ENCODE data around the gene GLOD5.

The GLOD5 gene

GRCh38 chrX:48761674-48762471 lies at the start of gene GLOD5:
Gene GLOD5 (plus strand): TSS chrX:48761747. CDS start chrX:48761791, 44 bp downstream.
- no peak for DNase-seq

DNA sequence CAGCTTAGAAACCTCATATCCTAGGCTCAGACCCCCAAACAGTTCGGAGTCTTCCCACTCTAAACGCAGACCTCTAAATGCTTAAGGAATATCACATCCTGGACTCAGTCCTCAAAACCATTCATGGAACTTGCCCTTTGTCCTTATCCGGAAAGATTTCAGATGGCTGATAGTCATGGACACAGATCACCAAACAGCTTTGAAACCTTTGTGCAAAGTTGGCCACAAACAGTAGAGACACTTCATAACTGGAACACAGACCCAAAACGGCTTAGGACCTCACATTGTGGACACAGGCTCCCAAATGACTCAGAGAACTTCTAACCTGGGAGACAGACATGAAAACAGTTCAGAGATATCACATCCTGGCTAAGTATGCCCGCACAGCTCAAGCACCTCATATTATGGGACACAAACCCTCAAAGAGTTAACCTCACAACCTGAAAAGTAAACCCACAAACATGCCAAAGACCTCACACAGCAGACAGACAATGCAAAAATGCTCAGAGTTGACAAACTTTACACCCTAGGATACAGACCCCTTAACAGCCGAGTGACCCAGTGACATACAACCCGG lies 49.5 kb upstream of the GLOD5 start:
- DNase-seq, result no peak

DNA sequence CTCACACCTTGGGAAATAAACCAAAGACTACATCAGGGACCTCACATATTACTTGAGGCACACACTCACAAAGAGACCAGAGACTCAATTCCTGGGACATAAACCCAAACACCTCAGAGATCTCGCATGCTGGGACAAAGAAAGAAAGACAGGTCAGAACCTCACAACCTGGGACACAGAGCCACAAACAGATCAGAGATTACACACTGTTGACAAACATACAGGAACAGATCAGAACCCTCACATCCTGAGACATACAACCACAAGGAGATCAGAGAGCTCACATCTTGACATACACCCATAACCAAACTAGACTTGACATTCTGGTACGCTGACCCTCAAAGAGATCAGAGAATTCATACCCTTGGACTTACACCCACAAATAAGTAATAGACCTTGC lies 47.7 kb upstream of the GLOD5 start:
- no peak for DNase-seq

DNA sequence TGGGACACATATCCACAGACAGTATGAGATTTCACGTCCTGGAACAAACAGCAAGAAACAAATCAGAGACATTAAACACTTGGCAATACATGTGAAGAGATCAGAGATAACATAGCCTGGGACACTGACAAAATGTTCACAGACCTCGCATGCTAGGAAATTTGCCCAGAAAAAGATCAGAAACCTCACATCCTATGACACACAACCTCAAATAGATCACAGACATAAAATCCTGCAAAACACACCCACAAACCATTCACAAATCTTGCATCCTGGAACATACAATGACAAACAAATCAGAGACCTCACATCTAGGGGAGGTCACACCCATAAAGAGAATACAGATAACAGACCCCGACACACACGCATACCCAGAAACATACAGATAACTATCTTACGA lies 47.0 kb upstream of the GLOD5 start:
- no peak for DNase-seq

DNA sequence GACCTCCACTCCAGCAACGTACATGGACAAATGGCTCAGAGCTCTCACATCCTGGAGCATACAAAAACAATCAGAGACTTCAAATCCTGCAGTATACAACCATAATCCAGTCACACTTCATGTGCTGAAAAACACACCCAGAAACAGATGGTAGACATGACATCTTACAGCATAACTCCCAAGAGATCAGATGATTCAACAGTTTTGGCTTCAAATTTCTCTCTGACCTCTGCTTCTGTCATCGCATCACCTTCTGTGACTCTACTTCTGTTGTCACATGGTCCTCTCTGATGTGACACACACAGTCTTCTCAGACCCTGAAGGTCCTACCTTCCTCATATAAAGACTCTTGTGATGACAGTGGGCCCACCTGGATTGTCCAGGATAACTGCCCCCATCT lies 46.5 kb upstream of the GLOD5 start:
- no peak for DNase-seq

DNA sequence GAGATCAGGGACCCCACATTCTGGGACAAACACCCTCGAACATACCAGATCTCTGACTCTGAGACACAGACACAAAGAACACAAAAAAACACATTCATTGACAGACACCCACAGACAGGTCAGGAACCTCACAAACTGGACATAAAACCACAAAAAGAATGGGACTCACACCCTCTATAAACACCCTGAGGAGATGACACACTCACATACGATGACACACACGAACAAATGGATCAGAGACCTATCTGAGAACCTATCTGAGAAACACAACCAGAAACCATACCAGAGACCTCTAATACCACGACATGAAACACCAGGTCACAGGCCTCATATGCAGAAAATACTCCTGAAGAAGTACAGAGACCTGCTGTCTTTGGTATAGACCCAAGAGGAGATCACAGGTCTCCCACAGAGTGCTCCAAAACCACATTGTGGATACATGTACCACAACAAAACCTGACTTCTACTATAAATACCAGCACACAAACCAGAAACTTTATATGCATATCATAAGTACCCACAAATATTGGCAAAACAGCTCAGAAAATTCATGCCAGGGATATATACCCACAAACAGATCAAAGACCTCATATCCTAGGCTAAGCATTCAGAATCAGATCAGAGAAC lies 45.6 kb upstream of the GLOD5 start:
- DNase-seq, result no peak

DNA sequence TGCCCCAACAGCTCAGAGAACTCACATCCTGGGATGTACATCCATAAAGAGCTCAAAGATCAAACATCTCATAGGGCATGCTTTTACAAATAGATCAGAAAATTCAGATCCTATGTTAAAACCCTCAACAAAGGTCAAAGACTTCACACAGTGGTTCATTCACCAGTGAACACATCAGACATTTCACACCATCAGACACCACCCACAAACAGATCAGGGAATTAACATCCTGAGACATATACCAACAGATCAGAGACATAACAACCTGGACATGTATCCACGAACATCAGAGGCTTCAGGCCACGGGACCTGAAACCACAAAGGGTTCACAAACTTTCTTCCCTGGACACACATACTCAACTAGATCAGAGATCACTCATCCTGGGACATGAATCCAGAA lies 41.6 kb upstream of the GLOD5 start:
- no peak for DNase-seq

DNA sequence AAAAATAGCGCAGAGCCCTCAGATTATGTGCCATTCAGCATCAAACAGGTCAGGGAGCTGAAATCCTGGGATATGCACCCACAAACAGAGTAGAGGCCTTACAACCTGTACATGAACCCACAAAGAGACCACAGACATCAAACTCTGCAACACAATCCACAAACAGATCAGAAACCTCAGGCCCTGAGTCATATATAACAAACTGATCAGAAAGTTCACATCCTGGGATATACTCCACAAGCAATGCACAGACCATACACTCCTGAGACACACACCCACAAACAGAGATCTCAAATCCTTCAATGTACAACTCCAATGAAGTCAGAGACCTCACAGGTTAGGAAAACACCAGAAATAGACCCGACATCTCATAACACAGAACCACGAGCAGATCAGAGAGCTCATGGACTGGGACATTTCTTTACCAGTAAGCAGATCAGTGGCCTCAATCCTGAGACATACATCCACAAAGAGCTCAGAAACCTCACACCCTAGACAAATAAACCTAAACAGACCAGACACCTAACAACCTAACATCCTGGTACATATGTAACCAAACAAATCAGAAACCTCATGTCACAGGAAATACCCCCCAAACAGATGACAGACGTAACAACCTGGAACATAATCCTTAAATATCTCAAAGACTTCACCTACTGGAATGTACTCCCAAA lies 40.8 kb upstream of the GLOD5 start:
- no peak for DNase-seq

DNA sequence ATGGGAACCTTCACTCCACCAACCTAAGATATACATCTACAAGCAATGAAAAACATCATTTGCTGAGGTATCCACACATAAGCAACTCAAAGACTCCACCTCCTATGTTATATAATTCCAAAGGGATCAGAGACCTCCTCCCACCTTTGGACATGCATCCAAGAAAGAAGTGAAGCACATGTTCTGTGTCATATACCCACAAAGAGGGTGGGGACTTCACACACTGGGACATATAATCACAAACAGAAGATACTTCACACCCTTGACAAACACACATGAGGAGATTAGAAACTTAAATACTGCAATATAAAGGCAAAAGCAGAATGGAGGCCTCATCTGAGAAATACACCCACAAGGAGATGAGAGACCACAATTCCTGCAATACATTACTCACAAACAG lies 39.6 kb upstream of the GLOD5 start:
- no peak for DNase-seq

DNA sequence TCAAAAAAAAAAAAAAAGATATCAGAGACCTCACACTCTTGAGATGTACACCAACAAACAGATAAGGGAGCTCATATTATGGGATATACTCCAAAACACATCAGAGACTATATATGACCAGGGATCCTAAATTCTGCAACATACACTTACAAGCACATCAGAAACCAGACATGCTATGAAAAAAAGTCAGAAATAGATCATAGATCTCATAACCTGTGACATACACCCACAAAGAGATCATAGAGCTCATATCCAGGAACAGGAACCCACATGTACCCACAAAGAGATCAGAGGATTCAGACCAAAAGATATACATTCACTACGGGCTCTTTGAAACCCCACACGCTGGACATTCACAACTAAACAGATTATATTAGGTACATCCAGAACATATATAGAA lies 35.0 kb upstream of the GLOD5 start:
- no peak for DNase-seq

DNA sequence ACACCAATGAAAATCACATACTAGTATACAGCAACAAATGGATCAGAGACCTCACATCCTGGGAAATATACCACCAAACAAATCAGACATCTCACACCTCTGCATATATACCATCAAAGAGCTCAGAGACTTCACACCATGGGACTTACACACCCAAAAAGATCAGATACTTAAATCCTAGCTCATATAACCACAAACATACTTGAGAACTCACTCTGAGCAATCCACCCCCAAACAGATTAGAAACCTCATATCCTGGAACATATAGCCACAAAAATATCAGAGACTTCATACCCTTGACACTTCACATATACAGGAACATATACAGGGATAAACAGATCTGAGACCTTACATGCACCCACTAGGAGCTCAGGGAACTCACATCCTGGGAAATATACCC lies 32.9 kb upstream of the GLOD5 start:
- no peak for DNase-seq

GRCh38 chrX:48736303-48736702 lies 25.2 kb upstream of the GLOD5 start:
- DNase-seq, result no peak

DNA sequence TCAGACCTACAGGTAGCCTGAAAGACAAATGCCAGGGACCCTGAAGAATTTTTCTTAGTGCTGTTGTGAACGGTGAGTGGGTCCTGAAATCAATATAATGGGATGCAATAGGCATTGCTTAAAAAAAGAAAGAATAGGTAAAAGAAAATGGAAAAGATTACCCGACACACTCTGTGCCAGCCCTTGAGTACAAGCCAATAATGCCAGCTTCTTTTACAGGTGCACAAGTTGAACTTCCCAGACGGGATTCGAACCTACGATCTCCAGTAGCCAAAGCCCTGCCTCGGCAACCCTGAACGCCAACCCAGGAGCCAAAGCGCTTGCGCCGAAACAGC lies 24.7 kb upstream of the GLOD5 start:
- DNase-seq, result no peak

- peak; percentile 89 for DNase-seq
Measured at GRCh38 chrX:48737213-48737938, 24.2 kb upstream of the GLOD5 start.

GRCh38 chrX:48737940-48738339 lies 23.6 kb upstream of the GLOD5 start:
- no peak for DNase-seq

DNA sequence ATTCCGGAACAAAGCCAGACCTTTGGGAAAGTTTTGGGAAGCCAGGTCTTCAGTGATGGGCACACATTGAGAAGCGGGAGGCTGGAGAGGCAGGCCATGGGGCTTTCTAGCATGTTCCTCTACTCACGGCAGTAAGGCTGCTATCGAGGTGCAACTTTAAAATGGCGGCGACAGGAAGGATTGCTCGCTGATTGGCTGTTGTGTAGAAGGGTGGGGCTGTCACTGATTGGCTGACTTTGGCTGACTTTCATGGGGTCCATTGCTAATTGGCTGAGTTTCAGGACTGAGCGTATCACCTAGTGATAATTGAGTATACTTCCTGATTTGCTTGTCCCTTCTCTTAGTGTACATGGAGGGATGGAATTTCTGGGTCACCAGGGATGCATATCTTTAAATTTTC lies 19.7 kb upstream of the GLOD5 start:
- DNase-seq, result no peak

DNA sequence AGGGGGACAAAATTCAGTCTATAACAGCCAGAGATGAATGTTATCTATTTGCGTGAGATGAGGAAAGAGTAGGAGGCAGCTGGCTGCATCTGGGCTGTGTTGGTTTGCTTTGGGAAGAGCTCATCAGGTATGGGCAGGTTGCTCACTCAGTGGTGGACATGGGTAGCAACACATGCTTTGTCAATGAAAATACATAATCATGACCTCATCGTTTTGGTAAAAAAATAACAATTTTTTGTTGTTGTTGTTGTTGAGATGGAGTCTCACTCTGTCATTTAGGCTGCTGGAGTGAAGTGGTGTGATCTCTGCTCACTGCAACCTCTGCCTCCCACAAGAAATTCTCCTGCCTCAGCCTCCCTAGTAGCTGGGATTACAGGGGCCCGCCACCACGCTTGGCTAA lies 16.3 kb upstream of the GLOD5 start:
- no peak for DNase-seq

DNA sequence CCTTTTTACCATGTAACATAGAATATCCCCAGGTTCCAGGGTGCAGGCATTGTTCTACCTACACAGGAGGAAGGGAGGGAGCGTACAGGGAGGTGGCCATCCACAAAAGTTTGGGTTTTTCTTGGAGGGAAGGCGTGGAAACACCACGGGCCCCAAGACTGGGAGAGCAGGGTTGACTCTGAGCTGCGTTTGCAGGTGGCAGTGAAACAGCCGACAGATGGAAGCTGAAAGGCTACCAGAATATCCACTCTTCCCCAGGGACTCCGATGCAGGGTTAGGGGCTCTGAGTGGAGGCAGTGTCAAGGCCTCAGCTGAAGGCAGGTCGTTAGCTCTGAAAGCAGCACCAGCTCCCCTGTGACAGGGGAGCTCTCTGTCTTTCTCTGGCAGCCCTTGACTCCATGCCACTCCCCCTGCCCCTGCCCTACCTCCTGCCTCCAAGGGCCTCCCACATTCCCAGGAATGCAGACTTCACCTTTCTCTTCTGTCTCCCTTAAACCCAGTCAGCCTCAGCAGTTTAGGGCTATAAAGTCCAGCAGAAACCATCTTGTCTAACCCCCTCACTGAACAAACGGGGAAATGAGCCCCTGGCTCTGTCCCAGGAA lies 14.0 kb upstream of the GLOD5 start:
- no peak for DNase-seq

GRCh38 chrX:48749182-48749581 lies 12.4 kb upstream of the GLOD5 start:
- no peak for DNase-seq

- DNase-seq, result no peak
Measured at GRCh38 chrX:48751343-48751742, 10.2 kb upstream of the GLOD5 start.

GRCh38 chrX:48752498-48752897 lies 9.0 kb upstream of the GLOD5 start:
- no peak for DNase-seq

GRCh38 chrX:48753708-48754228 lies 7.8 kb upstream of the GLOD5 start:
- DNase-seq, result no peak

DNA sequence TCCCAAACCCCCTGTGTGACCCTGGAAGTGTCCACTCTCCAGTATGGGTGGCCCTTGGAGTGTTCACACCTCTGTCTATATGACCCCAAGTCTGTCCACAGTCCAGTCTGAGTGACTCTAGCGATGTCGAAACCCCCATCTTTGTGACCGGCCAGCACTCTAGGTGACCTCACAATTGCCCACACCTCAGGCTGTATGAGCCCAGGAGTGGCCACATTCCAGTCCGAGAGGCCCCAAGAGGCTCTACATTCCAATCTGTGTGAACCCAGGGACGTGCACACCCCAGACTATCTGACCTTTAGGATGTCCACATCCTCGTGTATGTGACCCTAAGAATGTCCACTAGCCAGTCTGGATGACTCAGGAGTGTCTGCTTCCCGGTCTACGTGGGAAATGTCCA lies 7.3 kb upstream of the GLOD5 start:
- no peak for DNase-seq
